GM11168 (cell line): Measurements from ENCODE around the gene UCN3.
"Not testable (repeated sequence)": the region's sequence is repeated elsewhere in the genome, so short reads cannot be mapped to it uniquely, and the experiment has no call there.

ENCODE experiments used
- in situ Hi-C: fragments of 300-500 bp; cut with MboI; formaldehyde crosslinking; loops from one replicate; pipeline ENCODE4 v1.12.0; 2022; ENCODE audit warnings: low sequenced_read_pairs; ENCODE audit not compliant: unreplicated experiment

Gene UCN3

DNA sequence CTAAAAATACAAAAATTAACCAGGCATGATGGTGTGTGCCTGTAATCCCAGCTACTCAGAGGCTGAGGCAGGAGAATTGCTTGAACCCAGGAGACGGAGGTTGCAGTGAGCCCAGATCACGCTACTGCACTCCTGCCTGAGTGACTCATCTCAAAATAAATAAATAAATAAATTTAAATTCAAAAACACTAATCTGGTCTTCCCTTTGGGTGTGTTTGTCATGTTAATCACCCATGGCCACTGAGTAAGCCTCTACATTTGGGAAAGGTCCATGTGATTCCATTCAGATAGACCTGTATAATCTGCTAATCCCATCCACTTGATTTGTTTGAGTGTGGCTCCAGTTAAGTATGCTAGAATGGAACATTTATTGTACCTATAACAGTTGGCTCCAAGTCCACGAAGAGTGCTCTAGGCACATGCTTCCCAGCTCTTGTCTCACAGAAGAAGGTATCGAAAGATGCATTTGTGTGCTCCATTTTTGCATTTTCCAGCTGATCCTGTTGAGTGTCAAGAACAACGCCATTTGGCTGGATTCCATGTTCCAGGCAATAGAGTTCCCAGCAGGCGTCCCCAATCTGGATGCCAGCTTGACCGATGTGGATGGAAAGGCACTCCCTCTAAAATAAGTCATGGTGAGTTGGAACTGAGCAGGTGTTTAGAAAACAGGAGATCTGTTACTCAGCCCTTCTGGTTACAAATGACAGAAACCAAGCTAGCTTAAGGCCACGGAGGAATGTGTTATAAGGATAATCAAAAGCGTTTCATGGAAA, 35.9 kb downstream of the UCN3 start:
- in situ Hi-C loops: no loop called here

- in situ Hi-C loops: no loop called here
These were observed 38.0 kb downstream of the UCN3 start for GRCh38 chr10:5402798-5403197.

GRCh38 chr10:5404208-5405041, 39.7 kb downstream of the UCN3 start, which contains the start of gene TUBAL3:
Gene TUBAL3, minus strand, starts transcription at chr10:5404828. Its CDS starts 36 bp downstream, at chr10:5404792.
- in situ Hi-C loops: no loop called here

GRCh38 chr10:5406918-5407317, 42.2 kb downstream of the UCN3 start:
- in situ Hi-C loops: no loop called here

DNA sequence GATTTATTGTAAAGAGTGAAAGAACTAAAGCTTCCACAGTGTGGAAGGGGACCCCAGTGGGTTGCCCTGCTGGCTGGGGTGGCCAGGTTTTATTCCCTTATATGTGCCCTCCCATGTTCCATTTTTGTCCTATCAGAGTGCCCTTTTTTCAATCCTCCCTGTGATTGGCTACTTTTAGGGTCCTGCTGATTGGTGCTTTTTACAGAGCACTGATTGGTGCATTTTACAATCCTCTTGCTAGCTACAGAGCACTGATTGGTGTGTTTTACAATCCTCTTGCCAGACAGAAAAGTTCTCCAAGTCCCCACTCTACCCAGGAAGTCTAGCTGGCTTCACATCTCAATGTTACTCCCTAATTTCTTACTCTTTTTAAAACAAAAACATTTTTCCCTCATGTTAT, 46.0 kb downstream of the UCN3 start:
- in situ Hi-C loops: not testable (repeated sequence)

DNA sequence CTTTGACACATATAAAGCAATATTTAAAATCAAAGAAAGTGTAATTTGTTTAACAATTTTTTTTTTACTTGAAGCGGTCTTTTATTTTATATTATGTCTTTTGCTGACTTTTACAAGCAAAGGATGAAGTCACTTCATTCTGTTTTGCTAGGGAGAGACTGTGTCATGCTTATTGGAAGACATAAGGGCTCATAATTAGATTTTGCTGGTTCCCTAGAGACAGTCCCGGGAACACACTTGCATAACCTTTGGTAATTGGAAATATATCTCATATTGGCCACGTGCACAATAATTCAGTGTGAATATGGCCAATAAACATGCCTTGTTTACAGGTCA, 47.1 kb downstream of the UCN3 start:
- in situ Hi-C loops: no loop called here

DNA sequence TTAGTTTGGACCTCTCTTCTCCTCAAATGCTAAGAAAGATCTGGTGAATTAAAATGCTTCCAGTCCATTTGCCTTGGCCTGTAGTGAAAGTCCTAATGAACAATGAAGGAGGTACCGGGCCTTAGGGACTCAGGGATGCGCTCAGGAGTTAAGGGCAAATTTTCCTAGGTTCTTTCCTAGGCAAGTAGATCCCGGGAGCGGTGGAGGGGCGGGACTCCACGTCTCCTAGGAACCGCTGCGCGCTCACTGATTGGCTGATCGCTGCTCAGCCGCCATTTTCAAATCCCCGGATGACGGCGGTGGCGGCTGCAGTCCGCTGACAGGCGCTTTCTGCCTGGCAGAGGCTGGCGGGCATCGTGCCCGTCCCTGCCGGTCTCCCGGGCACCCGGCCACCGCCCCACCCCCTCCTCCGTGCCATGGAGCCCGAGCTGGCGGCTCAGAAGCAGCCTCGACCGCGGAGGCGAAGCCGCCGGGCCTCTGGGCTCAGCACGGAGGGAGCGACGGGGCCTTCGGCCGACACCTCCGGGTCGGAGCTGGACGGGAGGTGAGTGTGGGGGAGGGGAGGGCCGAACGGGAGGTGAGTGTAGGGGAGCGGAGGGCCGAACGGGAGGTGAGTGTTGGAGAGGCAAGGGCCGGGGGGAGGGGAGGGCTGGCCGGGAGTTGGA, 47.6 kb downstream of the UCN3 start, which contains the start of gene NET1:
Gene NET1, plus strand, starts transcription at position 281 of the 665 bp plus-strand sequence. Its CDS starts 136 bp downstream, at position 417.
- in situ Hi-C loops: no loop called here

- in situ Hi-C loops: no loop called here
These were observed 48.5 kb downstream of the UCN3 start for GRCh38 chr10:5413012-5413938.

DNA sequence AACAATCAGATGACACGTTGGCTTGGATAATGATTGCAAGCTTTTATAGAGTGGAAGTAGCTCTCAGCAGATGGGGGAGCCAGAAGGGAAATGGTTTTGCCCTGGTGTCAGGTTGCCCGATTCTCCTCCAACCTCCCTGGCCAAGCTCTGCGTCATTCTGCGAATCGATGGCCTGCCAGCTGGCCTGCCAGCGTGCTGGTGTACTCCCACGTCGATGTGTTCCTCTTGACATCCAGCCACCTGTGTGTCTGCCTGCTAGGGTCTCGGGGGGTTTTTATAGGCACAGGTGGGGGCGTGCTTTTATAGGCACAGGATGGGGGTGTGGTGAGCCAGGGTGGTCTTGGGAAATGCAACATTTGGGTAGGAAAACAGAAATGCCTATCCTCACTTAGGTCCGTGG, 52.2 kb downstream of the UCN3 start:
- in situ Hi-C loops: no loop called here

GRCh38 chr10:5418584-5418983, 53.8 kb downstream of the UCN3 start:
- in situ Hi-C loops: no loop called here

- in situ Hi-C loops: no loop called here
These were observed 54.8 kb downstream of the UCN3 start for GRCh38 chr10:5419466-5420094.

- in situ Hi-C loops: no loop called here
These were observed 59.0 kb downstream of the UCN3 start for GRCh38 chr10:5423771-5424170.
